Stimulated activated CD4-positive, alpha-beta T cell treated with anti-CD3 and anti-CD28 coated beads, Interleukin-15, amount 100 ng/mL, for 48 hours (primary cell): ENCODE results near the gene CSF3R.

Experiments
- DNase-seq, 2 donors: peaks; one replicate each; pipeline ENCODE4 v3.0.0-alpha.2; 2020; ENCODE audit warnings: low read depth in 2 of 2

CSF3R gene

GRCh38 chr1:36482724-36483388, at the start of gene CSF3R:
CSF3R (minus strand) TSS chr1:36482913; CDS start chr1:36479496, 3,417 bp downstream.
- no peak for DNase-seq

DNA sequence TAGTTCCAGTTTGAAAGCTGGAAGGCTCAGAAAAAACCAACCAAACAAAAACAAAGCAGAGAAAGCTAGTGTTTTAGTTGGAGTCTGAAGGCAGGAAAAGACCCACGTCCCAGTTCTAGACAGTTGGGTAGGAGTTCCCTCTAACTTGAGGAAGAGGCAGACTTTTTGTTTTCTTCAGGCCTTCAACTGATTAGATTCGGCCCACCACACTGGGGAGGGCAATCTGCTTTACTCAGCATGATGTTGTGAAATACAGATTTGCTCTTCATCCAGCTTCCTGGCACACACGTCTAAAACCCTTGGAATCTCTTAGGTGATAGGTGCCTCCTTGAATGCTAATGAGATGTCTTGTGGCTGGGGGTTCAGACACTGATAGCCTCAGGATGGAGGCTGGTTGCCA, 49.1 kb upstream of the CSF3R start:
- DNase-seq, result no peak

GRCh38 chr1:36530791-36531190, 48.1 kb upstream of the CSF3R start:
- no peak for DNase-seq

- DNase-seq, result no peak
Observed at GRCh38 chr1:36530261-36530660, 47.5 kb upstream of the CSF3R start.

- no peak for DNase-seq
Observed at GRCh38 chr1:36529769-36530260, 47.1 kb upstream of the CSF3R start.

DNA sequence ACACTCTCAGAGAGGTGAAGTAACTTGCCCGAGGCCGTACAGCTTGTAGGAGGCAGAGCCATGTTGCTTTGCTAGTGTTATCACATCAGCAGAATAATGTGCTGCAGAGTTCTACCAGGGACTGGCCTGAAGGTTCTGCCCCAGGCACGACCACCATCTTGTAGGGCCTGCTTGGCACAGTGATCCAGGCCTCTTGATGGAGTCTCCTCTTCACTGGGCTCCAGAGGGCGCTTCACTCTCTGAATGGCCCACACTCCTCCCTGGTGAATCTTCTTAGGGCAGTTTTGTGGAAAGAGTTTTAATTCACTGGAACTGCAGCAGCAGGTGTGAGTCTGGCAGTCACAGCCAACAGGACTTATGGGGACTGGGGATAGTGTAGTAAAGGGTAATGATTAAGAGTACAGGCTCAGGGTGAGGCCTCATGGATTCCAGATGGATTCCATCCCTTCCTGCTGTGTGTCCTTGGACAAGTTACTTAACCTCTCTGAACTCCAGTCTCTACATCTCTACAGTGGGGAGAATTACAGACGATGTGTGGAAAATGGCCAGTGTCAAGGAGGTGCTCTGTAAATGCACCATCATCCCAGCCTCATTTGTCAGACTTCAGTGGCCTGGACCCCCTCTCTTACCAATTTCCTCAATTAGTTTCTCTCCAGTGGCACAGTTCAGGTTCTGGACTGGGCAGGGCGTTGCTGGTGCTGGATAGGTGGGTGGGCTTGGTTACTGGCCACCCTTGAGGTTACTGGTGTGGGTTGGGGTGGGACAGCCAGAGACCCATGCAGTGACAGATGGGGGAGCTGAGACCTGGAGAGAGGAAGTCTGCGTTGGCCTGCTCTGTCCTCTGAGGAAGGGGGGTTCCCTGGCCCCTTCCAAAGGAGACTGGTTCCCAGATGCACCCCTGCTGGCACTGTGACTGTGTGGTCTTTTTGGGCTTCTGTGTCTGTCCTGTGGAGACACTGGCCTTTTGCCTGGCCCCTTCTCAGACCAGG, 45.9 kb upstream of the CSF3R start:
- no peak for DNase-seq

DNA sequence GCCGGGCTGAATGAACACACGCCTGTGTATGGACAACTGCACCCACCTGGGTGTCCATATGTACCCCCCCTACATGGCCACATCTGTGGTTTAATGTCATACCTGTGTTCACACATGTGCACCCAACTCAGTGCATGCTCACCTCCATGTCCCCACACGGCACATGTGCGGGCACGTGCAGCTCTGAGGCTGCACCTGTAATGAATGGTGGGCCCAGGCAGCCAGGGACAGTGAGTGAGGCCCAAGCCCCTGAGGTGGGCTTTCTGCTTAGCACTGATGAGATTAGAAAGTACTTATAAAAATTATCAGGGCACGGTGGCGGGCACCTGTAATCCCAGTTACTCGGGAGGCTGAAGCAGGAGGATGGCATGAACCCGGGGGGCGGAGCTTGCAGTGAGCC, 42.5 kb upstream of the CSF3R start:
- DNase-seq, result no peak

DNA sequence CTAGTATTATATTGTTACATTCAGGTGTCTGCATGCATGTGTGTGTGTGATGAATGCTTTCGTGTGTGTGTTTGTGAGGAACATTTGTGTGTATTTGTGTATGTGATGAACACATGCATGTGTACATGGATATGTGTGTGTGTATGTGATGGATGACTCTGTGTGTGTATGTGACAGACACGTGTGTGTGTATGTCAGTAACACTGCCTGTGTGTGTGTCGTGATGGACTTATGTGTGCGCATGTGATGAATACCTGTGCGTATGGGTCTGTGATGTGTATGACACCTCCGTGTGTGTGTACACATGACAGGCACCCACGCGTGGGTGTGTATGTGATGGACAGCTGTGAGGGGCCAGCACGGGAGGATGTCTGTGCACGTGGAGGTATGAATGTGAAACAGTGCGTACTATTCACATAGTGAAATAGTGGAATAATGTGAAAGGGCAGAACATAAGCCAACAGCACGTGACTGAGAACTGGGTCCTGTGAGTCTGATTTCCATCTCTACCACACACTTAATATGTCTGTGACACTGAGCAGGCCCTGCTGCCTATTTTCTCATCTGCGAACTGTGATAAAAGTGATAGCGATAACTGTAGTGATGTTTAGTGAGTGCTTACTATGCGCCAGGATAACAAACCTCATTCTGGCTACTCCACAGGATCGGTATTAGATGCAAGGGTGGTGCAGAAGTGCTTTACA, 41.8 kb upstream of the CSF3R start:
- DNase-seq, result no peak

DNA sequence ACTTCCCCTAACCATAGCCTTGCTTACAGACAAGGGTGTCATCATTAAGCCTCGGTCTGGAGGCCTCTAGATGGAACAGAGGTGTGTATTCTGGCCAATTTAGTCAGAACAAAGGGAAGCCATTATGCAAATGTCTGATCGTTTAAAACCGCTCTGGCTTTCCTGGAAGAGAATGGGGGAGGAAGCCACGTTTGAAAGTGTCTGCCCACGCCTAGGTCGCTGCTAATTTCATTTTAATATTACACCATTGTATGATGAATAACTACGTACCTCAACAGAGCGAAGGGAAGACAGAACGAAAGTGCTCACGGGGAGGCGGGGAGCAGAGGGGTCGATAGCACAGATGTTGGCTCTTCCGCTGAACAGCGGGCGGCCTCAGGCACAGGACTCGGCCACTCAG, 41.1 kb upstream of the CSF3R start:
- DNase-seq, result peak in 1 of 2 donors; percentile 22

DNA sequence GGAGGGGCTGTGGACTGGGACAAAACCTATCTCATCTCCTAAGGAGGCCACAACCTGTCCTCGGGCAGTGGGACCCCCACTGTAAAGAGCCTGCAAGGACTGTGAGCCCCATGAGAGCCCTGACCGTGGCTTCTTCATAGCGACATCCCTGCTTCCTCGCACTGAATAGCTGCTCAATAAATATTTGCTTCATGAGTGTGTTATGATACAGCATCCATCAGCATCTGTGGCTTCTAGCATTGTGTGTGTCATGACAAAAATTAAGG, 40.5 kb upstream of the CSF3R start:
- DNase-seq, result no peak

- DNase-seq, result no peak
Observed at GRCh38 chr1:36522461-36523229, 39.9 kb upstream of the CSF3R start.

- DNase-seq, result no peak
Observed at GRCh38 chr1:36522021-36522420, 39.3 kb upstream of the CSF3R start.

GRCh38 chr1:36520771-36521420, 38.2 kb upstream of the CSF3R start:
- no peak for DNase-seq

GRCh38 chr1:36520056-36520455, 37.3 kb upstream of the CSF3R start:
- no peak for DNase-seq

- no peak for DNase-seq
Observed at GRCh38 chr1:36517011-36517771, 34.5 kb upstream of the CSF3R start.

- peak; percentile 13 to 30 for DNase-seq
Observed at GRCh38 chr1:36516372-36517010, 33.8 kb upstream of the CSF3R start.

DNA sequence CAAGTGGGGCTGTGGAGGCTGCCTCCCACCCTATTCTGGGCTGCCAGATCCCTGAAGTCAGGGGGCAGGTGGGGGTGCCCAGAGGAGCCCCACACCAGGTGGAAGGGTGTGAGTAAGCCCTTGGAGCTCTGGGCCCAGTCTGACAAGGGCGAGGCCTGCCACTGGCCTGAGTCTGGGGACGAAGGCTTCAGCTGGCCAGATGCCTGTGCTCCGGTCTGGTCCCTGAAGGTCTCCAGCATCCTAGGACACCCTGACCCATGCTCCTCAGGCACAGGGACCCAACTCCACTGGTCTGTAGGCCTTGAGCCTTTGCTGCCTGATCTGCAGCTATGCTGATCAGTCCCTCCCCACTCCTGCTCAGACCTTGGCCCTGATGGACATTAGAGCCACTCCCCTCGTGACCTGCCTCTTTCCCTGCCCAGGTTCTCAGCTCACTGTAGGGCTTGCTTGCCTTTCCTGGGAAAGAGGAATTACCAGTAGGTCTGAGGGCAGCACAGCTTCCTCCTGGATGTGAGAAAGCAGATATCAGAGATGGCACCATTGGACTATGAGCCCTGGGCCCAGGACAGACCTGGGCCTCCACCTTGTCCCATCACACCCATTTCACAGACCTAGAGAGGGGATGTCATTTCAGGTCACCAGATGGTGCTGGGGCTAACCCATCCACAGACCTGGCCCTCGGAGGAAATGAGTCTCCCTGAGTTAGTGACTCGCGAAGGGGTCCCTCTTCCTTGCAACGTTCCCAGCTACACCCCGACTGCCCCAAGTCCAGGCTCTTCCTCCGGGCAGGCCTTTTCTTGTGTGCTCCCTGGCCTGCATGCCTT, 32.8 kb upstream of the CSF3R start:
- no peak for DNase-seq

DNA sequence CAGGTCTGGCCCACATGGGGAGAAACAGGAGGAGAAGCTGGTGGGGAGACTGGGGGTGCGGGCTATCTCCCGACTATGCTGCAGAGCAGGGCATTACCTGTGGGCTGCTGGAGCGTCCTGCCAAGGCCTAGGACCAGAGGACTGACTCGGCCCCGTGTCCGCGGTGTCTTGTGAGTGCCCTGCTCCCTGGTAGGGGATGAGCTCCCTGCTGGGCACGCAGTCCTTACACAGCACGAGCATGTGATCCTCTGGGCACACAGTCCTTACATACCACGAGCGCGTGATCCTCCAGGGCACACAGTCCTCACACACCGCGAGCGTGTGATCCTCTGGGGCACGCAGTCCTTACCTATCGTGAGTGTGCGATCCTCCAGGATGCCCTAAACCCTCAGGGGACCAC, 31.8 kb upstream of the CSF3R start:
- DNase-seq, result no peak
